Activated T-cell treated with anti-CD3 and anti-CD28 coated beads, Interleukin-2, amount 50 U/mL, for 4 hours (primary cell): ENCODE data around the gene POLR3H. TPM values are rescaled to one million over a fixed set of nuclear protein-coding genes. Genes with fewer than 3 reads are reported as not detected.
A peak's percentile ranks its signal among the peaks of the same experiment; 100 is the strongest.

Source experiments
- ATAC-seq, 2 donors: fragments of 200-7000 bp; cut with Tn5 transposase; one replicate each; pipeline ENCODE4 v1.10.0; 2021
- DNase-seq: peaks from one replicate; pipeline ENCODE4 v3.0.0-alpha.2; 2020
- H3K27me3 Mint-ChIP-seq: one replicate; pipeline ENCODE4 v1.8.0; 2021; ENCODE audit warnings: low read depth, mixed read lengths
- H3K36me3 Mint-ChIP-seq: one replicate; pipeline ENCODE4 v1.8.0; 2022; ENCODE audit warnings: mixed read lengths; ENCODE audit not compliant: insufficient read depth
- H3K4me1 Mint-ChIP-seq: one replicate; pipeline ENCODE4 v1.8.0; 2021; ENCODE audit warnings: low read depth, mixed read lengths
- H3K4me3 Mint-ChIP-seq: one replicate; pipeline ENCODE4 v1.8.0; 2021; ENCODE audit warnings: mild to moderate bottlenecking, moderate library complexity, mixed read lengths
- H3K9me3 Mint-ChIP-seq: one replicate; pipeline ENCODE4 v1.8.0; 2021; ENCODE audit warnings: mixed read lengths
- total RNA-seq, 3 donors: library from RNA; stranded (reverse); gene quantifications; one replicate each; pipeline ENCODE4 v1.2.1, GENCODE V29; 2021

Gene POLR3H
- total RNA-seq, 3 donors from 2014 or later: 108 to 140 (median 109) TPM

DNA sequence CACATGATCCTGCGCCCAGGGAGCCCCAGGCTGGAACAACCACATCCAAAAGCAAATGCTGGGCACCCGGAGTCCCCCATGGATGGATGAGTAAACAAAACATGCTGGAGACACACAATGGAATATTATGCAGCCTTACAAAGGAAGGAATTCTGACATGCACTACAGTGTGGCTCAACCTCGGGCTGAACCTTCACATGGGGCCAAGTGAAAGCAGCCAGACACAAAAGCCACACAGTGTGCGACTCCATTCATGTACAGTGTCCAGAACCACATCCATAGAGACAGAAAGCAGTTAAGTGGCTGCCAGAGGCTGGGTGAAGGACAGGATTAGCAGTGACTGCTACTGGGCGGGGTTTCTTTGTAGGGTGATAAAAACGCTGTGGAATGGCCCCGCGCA lies 10.1 kb downstream of the POLR3H start:
- Mint-ChIP-seq H3K27me3 (no peaks in the 10 kb centered on the region), H3K4me1 (no peaks in the 10 kb centered on the region), H3K4me3 (no peak overlapping the region), H3K36me3 (peaks cover 16% of the 10 kb centered on the region), H3K9me3 (no peaks in the 10 kb centered on the region)
- DNase-seq (no peak), ATAC-seq (no peak)

GRCh38 chr22:41532908-41533825 lies 11.1 kb downstream of the POLR3H start:
- Mint-ChIP-seq H3K4me1 (no peaks in the 10 kb centered on the region), H3K9me3 (no peaks in the 10 kb centered on the region), H3K36me3 (peaks cover 22% of the 10 kb centered on the region), H3K27me3 (no peaks in the 10 kb centered on the region), H3K4me3 (no peak overlapping the region)
- peak; percentile 60 for DNase-seq
- ATAC-seq: peak; percentile 72 to 76

- no peak for DNase-seq
- no peak overlapping the region for H3K4me3 Mint-ChIP-seq
- H3K9me3 Mint-ChIP-seq: no peaks in the 10 kb centered on the region
- peaks cover 19% of the 10 kb centered on the region for H3K36me3 Mint-ChIP-seq
- no peaks in the 10 kb centered on the region for H3K4me1 Mint-ChIP-seq
- H3K27me3 Mint-ChIP-seq: no peaks in the 10 kb centered on the region
- ATAC-seq: no peak
These were observed 12.4 kb downstream of the POLR3H start for GRCh38 chr22:41531715-41532477.

DNA sequence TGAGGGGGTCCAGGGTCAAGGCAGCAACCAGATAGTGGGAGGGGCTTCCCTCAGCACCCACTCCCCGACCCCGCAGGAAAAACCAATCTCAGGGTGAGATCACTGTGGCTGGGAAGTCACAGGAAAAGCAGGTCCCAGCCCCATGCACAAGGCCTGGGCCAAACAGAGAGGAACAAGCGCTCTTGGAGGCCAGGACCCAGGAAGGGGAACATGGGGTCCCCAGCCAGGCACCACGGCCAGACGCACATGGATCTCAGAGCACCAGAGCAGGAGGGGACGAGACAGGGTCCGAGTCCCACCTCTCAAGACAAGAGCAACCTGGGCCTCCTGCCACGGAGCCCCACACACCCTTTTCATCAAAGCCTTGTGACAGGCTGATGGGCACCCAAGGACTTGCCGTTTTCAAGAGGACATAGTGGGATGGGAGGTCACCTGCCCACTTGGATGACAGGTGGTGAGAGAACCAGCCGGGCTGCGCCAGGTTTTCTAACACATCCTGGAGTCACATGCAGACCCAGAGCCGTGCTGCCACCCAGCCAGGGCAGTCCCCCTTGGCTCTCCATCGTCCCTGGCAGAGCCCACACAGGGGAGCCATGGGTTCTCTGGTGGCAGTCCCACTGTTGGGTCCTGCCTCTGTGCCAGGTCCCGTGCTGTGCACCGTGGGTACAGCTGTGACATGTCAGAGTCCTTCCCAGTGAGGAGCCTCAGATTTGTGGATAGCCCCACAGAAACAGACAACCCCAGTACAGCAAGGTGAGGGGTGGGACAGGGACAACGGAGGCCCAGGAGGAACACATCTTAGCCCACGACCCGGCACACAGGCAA lies 13.2 kb downstream of the POLR3H start:
- Mint-ChIP-seq H3K4me3 (no peak overlapping the region), H3K36me3 (peaks cover 19% of the 10 kb centered on the region), H3K27me3 (no peaks in the 10 kb centered on the region), H3K4me1 (peaks cover 2% of the 10 kb centered on the region), H3K9me3 (no peaks in the 10 kb centered on the region)
- no peak for DNase-seq
- ATAC-seq: no peak

DNA sequence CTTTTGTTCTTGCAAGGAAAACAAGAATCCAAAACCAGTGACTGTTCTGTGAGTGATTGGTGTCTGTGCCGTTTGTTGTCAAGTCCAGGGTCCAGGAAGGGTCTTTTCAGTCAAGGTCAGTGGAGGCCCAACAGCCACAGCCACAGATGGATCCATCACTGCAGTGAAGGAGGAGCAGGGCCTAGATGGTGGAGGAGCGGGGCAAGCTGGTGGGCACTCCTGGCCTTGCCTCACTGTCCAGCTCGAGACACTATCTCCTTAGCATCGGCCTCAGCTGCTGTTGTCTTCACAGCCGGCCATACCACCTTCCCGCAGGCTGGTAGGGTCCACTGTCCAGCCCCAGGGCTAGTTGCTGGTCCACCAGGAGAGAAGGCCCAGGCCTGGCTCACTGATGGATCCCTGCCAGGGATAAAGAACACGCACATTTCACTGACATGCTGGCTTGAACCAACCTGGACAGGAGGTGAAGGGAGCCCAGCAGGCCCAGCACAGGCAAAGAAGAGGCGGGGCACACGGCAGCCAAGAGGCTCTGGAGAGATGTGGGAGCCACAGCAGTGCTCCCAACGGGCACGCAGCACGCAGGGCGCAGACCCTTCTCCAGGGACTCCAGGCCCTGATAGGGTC lies 15.2 kb downstream of the POLR3H start:
- Mint-ChIP-seq H3K27me3 (no peaks in the 10 kb centered on the region), H3K9me3 (no peaks in the 10 kb centered on the region)
- no peak for ATAC-seq

DNA sequence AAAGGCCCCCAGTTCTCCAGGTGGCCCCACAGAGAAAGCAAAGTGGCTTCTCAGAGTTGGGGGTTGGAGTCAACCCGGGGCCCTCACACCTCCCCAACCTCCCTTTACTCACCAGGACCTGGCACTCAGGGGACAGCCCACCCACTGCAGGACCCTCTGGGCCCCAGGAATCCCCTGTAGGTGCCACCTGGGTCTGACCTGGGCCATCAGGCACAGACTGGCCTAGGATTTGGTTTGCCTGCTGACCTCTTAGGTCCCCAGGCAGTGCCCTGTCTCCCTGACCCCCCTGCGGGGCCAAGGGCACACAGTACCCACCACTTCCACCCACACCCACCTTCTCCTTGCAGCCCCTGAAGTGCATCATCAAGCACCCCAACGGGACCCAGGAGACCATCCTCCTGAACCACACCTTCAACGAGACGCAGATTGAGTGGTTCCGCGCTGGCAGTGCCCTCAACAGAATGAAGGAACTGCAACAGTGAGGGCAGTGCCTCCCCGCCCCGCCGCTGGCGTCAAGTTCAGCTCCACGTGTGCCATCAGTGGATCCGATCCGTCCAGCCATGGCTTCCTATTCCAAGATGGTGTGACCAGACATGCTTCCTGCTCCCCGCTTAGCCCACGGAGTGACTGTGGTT lies 16.0 kb downstream of the POLR3H start:
- Mint-ChIP-seq H3K36me3 (peaks cover 10% of the 10 kb centered on the region), H3K4me3 (no peak overlapping the region)

More for the DNA sequence above, 15.2 kb downstream of the POLR3H start:
- Mint-ChIP-seq H3K36me3 (peaks cover 12% of the 10 kb centered on the region), H3K4me3 (no peak overlapping the region), H3K4me1 (peaks cover 13% of the 10 kb centered on the region)
- no peak for DNase-seq

DNA sequence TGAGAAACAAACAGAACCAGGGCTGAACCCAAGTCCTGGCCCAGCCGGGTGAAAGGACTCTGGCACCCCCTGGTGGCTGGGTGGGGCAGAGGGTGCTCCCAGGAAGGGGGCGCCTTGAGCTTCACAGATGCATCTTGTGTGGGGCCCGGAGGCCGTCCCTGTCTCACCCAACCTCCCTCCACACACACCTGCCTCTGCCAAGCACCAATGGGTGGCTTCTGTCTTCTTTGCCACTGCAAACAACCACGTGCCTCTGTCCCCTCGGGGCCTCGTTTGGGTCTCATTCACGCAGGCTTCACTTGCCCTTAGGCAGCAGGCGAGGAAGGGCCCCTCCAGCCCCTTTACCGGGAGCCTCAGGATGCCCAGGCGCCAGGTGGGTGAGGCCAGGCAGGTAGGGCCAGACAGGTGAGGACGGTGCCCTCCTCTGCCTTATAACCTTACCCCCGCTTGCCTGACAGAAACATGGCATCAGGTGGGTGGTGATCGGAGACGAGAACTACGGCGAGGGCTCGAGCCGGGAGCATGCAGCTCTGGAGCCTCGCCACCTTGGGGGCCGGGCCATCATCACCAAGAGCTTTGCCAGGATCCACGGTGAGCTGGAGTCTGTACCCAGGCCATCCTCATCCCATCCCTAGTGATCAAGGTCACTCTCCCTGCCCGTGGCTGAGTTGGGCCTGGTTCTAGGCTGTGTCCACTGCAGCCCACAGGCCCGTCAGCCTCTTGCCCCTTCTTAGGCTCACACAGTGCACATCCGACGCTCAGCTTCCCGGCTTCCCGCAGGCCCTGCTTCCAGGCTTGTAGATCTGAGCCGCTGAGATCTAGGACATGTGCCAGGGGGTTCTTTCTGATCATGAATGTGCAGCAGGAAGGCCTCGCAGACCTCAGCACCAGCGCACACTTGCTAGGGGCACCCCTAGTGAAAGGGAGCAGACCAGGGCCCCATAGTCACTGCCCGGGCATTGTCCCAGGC lies 17.2 kb downstream of the POLR3H start:
- ATAC-seq (peak; percentile 62 to 64), DNase-seq (peak; percentile 68)
- Mint-ChIP-seq H3K27me3 (no peaks in the 10 kb centered on the region), H3K36me3 (peaks cover 10% of the 10 kb centered on the region), H3K4me1 (peaks cover 15% of the 10 kb centered on the region), H3K9me3 (no peaks in the 10 kb centered on the region), H3K4me3 (no peak overlapping the region)

More for the DNA sequence above, 16.0 kb downstream of the POLR3H start:
- H3K9me3 Mint-ChIP-seq: no peaks in the 10 kb centered on the region
- peaks cover 13% of the 10 kb centered on the region for H3K4me1 Mint-ChIP-seq
- H3K27me3 Mint-ChIP-seq: no peaks in the 10 kb centered on the region
- ATAC-seq: no peak
- no peak for DNase-seq

DNA sequence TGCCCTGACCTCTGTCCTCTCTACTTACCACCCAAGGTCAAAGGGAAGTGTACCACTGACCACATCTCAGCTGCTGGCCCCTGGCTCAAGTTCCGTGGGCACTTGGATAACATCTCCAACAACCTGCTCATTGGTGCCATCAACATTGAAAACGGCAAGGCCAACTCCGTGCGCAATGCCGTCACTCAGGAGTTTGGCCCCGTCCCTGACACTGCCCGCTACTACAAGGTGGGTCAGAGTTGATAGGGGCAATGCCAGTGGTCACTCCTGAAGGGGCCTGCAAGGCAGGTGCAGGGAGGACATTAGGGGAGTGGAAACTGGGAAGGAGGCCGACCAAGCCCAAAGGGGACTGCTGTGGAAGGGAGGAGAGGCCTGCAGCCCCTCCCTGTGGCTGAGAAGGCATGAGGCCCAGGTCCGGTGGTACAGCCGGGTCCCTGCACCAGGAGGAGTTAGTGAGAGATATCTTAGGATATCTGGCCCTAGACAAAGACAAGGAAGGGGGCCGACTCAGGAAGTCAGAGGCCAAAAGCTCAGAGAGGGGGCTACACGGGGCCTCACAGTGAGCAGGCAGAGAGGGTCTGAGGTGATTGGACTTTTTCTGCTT lies 17.9 kb downstream of the POLR3H start:
- no peak overlapping the region for H3K4me3 Mint-ChIP-seq
- no peak for DNase-seq
- peaks cover 10% of the 10 kb centered on the region for H3K36me3 Mint-ChIP-seq
- H3K27me3 Mint-ChIP-seq: no peaks in the 10 kb centered on the region
- no peaks in the 10 kb centered on the region for H3K9me3 Mint-ChIP-seq
- ATAC-seq: no peak
- H3K4me1 Mint-ChIP-seq: peaks cover 15% of the 10 kb centered on the region

DNA sequence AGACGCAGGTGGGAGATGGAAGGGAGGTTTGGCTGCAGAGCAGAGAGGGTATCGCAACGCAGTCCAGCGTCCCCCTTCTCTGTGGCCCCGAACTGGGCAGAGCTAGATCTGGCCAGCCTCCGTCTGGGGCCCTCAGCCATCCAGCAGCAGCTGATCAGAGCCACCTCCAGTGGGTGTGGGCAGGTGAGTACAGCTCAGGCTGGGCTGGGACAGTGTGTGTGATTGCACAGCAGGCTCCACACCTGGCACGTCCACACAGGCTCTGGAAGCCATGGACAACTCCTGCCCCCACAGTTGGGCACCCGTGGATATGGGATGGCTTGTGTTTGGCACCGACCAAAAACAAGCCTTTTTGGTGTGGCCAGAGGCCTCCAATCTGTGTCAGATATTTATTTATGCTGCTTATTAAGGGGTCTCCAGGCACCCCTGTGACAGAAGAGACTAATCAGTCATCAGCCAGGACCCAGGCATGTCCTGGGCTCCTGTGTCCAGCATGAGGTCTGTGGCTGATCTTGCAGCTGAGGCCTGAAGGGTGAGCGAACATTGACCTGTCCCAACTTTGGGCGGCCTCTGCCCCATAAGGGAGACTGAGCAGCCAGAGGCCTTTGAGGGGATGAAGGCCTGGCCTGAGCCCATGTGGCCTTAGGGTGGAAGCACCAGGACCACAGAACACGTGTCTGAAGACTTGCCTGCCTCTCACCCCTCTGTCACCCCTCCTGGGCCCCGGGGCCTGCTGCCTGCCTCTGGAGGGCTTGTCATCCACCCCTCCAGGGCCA lies 18.6 kb downstream of the POLR3H start:
- peaks cover 6% of the 10 kb centered on the region for H3K36me3 Mint-ChIP-seq
- DNase-seq (no peak), ATAC-seq (no peak)
- H3K9me3 Mint-ChIP-seq: no peaks in the 10 kb centered on the region
- peaks cover 15% of the 10 kb centered on the region for H3K4me1 Mint-ChIP-seq
- H3K4me3 Mint-ChIP-seq: peak overlapping the region; percentile 20
- no peaks in the 10 kb centered on the region for H3K27me3 Mint-ChIP-seq

DNA sequence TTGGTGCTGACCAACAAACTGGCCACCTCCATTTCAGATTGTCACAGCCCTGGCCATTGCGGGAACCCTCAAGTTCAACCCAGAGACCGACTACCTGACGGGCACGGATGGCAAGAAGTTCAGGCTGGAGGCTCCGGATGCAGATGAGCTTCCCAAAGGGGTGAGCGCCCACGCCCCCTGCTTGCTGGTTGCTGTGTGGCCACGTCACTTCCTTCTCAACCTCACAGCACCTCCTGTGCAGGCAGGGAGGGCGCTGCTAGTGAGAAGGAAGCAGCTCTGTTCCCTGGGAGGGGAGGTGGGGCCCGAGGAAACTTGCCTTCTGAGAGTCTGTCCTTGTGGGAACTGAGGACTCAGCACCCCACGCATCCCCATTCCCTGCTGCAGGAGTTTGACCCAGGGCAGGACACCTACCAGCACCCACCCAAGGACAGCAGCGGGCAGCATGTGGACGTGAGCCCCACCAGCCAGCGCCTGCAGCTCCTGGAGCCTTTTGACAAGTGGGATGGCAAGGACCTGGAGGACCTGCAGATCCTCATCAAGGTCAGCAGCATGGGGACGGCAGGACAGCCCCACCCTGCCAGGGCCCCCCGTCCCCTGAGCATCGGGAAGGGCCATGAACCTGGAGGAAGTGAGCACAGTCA lies 19.3 kb downstream of the POLR3H start:
- DNase-seq: peak; percentile 64
- Mint-ChIP-seq H3K4me3 (peak overlapping the region; percentile 20), H3K4me1 (peaks cover 15% of the 10 kb centered on the region), H3K27me3 (no peaks in the 10 kb centered on the region), H3K9me3 (no peaks in the 10 kb centered on the region), H3K36me3 (peaks cover 5% of the 10 kb centered on the region)
- peak; percentile 67 to 81 for ATAC-seq

DNA sequence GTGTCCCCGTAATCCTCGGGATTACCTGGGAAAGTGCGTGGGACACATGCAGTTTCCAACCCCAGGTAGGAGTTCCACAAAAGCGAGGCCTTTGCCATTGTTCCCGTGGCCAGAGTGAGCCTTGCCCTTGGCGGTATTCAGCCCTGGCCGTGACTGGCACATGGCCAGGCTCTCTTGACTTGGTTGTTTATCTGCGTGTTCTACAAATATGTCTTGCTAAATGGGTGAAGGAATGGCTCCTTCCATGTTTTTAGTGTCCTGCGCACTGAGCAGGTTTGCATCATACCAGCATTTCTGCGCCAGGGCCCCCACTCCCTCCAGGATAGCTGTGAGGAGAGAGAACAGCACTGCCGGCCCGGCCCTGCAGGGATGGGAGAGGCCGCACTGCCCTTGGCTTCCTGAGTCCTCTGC lies 20.0 kb downstream of the POLR3H start:
- Mint-ChIP-seq H3K4me3 (no peak overlapping the region), H3K4me1 (peaks cover 15% of the 10 kb centered on the region), H3K27me3 (no peaks in the 10 kb centered on the region), H3K36me3 (peaks cover 5% of the 10 kb centered on the region), H3K9me3 (no peaks in the 10 kb centered on the region)
- DNase-seq (no peak), ATAC-seq (no peak)
